Measurements from ENCODE around the gene IL22RA2. TPM values are rescaled to one million over a fixed set of nuclear protein-coding genes. Genes with fewer than 3 reads are reported as not detected.

The IL22RA2 gene
- total and polyA plus RNA-seq, 11 donors = 0.03 to 0.21 TPM; not detected in 9

GRCh38 chr6:137099689-137100403 is 73.6 kb downstream of the IL22RA2 start:
- Histone ChIP-seq H3K27ac (no peak overlapping the region), H3K27me3 (no peaks in the 10 kb centered on the region), H3K36me3 (no peaks in the 10 kb centered on the region), H3K4me3 (no peak overlapping the region), H3K4me1 (peaks cover 0 to 9% (median under 1%) of the 10 kb centered on the region in 12 donors), H3K9me3 (peaks cover 0 to 9% (median 0%) of the 10 kb centered on the region in 12 donors)
- ATAC-seq = no peak
- intact Hi-C loops (cut with DNase I) = loop anchor here in 9 of 10 donors (5.0 to 10.0 kb wide), 12 partner anchors 65 to 542 kb away; partner anchors contain the start of gene IFNGR1 (in 1 of the 9)
- 86 to 93% (median 91%) methylated on average over 8 of the region's 8 CpGs for WGBS, 4 donors
- no peak for TF ChIP-seq CTCF (IDR thresholded peaks at IDR 0.05)
- TF ChIP-seq POLR2A (IDR thresholded peaks at IDR 0.05) = no peak
- DNase-seq = no peak

- H3K27me3 ChIP-seq = no peaks in the 10 kb centered on the region
- no peak for DNase-seq
- no peaks in the 10 kb centered on the region for H3K9me3 ChIP-seq
- H3K36me3 ChIP-seq = no peaks in the 10 kb centered on the region
- intact Hi-C loops (cut with DNase I) = loop anchor here in 9 of 10 donors (5.0 to 10.0 kb wide), 10 partner anchors 67 to 545 kb away; partner anchors contain the start of gene IFNGR1 (in 1 of the 9)
- no peak for TF ChIP-seq POLR2A (IDR thresholded peaks at IDR 0.05)
- no peak for TF ChIP-seq CTCF (IDR thresholded peaks at IDR 0.05)
- H3K27ac ChIP-seq = no peak overlapping the region
- ATAC-seq = no peak
- no peak overlapping the region for H3K4me3 ChIP-seq
- 87 to 93% (median 91%) methylated on average over 3 of the region's 3 CpGs for WGBS, 4 donors
- H3K4me1 ChIP-seq = peaks cover 0 to 10% (median 2%) of the 10 kb centered on the region in 12 donors
These were observed 75.9 kb downstream of the IL22RA2 start for GRCh38 chr6:137097526-137097925.

- H3K4me1 ChIP-seq = peaks cover 0 to 10% (median 2%) of the 10 kb centered on the region in 12 donors
- ATAC-seq (no peak), DNase-seq (no peak)
- H3K27me3 ChIP-seq = no peaks in the 10 kb centered on the region
- H3K27ac ChIP-seq = no peak overlapping the region
- TF ChIP-seq POLR2A (IDR thresholded peaks at IDR 0.05) (no peak), CTCF (IDR thresholded peaks at IDR 0.05) (no peak)
- H3K4me3 ChIP-seq = no peak overlapping the region
- H3K9me3 ChIP-seq = no peaks in the 10 kb centered on the region
- intact Hi-C loops (cut with DNase I) = loop anchor here in 9 of 10 donors (5.0 to 10.0 kb wide), 10 partner anchors 68 to 545 kb away; partner anchors contain the start of gene IFNGR1 (in 1 of the 9)
- no peaks in the 10 kb centered on the region for H3K36me3 ChIP-seq
These were observed 76.4 kb downstream of the IL22RA2 start for GRCh38 chr6:137097057-137097456.

GRCh38 chr6:137095651-137096238 is 77.7 kb downstream of the IL22RA2 start:
- Histone ChIP-seq H3K9me3 (no peaks in the 10 kb centered on the region), H3K4me3 (no peak overlapping the region), H3K36me3 (no peaks in the 10 kb centered on the region), H3K4me1 (peaks cover 0 to 10% (median 2%) of the 10 kb centered on the region in 12 donors), H3K27ac (no peak overlapping the region), H3K27me3 (no peaks in the 10 kb centered on the region)
- TF ChIP-seq POLR2A (IDR thresholded peaks at IDR 0.05) (no peak), CTCF (IDR thresholded peaks at IDR 0.05) (no peak)
- intact Hi-C loops (cut with DNase I) = loop anchor here in 9 of 10 donors (2.0 to 10.0 kb wide), 15 partner anchors 69 to 547 kb away; partner anchors contain the start of gene IFNGR1 (in 1 of the 9)
- ATAC-seq = no peak
- no peak for DNase-seq
